Frontal cortex (tissue), 4 donors: ENCODE data around the gene BANF2. TPM values are rescaled to one million over a fixed set of nuclear protein-coding genes. Genes with fewer than 3 reads are reported as not detected.
"Not testable (repeated sequence)": the region's sequence is repeated elsewhere in the genome, so short reads cannot be mapped to it uniquely, and the experiment has no call there.

ENCODE experiments used
- DNase-seq, 2 donors: peaks; one replicate each; pipeline ENCODE4 v3.0.0; 2012; ENCODE audit warnings: low spot score in 2 of 2
- FAIRE-seq: peaks from 2 replicates; lab custom pipeline; 2012; peaks lifted over from hg19 to GRCh38; lab: Jason Lieb, UNC
- total RNA-seq: library from RNA; depleted of rRNA; stranded (reverse); fragments of >200 nt; gene quantifications from one replicate; pipeline ENCODE4 v1.2.3, GENCODE V29; 2014
- donor health status: control.
- donor health status: control.
- donor health status: control.

The BANF2 gene
- total RNA-seq, 1 donor from 2014 or later = not detected

GRCh38 chr20:17753516-17753915, 53.8 kb downstream of the BANF2 start:
- FAIRE-seq (no peak), DNase-seq (no peak)

GRCh38 chr20:17756529-17756928, 56.8 kb downstream of the BANF2 start:
- no peak for DNase-seq
- FAIRE-seq = no peak

GRCh38 chr20:17757496-17757895, 57.7 kb downstream of the BANF2 start:
- no peak for FAIRE-seq
- no peak for DNase-seq

- no peak for DNase-seq
- FAIRE-seq = no peak
These were observed 58.2 kb downstream of the BANF2 start for GRCh38 chr20:17758010-17758409.

DNA sequence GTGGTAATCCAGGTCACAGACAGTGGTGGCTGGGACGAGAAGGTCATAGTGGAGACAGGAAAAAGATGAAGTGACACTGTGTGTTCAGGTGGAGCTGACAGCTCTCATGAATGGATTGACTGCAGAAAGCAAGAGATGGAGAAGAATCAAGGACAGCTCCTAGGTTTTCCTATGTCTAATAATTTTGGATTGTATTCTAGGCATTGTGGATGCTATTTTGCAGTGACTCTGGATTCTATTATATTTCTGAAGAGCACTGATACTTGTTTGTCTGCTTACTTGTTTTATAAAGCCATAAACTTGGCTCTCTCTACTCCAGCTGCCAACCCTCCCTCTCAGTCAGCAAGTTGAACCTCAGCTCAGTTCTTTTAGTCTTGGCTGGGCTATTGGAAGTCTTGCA, 58.7 kb downstream of the BANF2 start:
- FAIRE-seq (no peak), DNase-seq (no peak)

DNA sequence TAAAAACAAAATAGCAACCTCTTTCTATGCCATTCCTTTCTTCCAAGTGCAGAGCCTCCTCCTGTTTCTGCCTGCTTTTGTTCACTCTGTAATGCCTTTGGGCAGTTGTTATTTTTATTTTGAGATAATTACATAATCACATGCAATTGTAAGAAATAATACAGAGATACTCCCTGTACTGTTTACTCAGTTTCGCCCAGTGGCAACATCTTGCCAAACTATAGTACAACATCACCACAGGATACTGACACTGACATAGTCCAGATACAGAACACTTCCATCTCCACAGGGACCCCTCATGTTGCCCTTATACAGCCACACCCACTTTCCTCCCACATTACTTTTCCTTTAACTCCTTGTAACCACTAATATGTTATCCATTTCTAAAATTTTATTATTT, 59.7 kb downstream of the BANF2 start:
- FAIRE-seq (no peak), DNase-seq (no peak)

- no peak for FAIRE-seq
- DNase-seq = no peak
These were observed 61.8 kb downstream of the BANF2 start for GRCh38 chr20:17761604-17762003.

DNA sequence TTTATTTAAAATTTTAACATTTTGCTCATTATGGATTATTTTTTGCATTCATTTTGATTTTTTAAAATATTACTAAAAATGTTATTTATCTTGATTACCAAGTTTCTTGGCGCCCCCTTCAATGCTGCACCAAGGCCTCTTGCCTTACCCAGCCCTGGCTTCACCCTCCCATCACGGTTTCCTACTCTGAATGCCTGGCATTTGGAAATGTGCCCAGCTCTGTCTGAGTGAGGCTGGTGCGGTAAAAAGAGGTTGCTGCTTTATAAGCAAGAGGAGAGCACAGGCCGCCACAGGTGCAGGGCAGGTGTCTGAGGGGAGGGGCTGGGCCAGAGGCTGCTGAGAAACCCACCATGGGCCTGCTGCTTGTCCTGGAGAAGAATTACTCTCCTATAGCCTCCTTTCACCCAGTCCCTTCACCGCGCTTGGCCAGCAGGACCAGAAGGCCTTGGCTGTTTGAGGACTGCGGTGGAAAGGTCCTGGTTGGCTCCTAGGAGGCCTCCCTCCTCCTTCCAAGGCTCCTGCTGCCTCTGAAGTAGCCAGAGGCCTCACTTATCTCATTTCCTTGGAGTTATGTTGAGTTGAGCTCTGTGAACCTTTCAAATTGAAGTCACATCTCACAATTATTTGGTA, 62.6 kb downstream of the BANF2 start:
- no peak for DNase-seq
- FAIRE-seq = no peak

DNA sequence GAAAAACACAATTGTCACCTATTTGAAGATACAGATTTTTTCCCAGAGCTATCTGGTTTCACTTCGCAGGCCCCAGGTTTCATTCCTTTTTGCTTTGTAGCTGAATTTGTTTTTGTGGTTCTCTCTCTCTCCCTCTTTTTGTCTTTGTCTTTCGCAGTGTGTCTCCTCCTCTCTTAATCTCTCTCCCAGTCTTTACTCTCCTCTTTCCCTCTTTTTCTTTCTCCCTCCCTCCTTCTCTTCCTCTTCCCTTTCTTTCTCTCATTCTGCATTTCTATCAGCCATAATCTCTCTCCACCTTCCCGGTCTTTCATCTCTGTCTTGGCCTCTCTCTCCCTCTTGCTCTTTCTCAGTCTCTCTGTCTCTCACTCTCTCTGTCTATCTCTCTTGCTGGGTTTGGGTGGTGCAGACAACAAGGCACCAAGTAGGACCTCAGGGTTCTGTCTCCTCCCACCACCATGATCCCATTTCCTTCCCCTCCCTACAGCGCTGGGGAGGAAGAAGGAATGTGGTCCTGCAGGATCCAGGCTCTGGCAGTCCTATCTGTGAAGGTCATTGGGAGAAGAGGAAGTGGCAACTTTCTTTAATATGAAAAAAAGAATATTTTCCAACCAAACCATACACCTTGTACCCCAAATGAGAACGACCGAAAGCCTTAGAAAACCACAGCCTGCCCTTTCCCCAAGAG, 63.2 kb downstream of the BANF2 start:
- no peak for DNase-seq
- no peak for FAIRE-seq

DNA sequence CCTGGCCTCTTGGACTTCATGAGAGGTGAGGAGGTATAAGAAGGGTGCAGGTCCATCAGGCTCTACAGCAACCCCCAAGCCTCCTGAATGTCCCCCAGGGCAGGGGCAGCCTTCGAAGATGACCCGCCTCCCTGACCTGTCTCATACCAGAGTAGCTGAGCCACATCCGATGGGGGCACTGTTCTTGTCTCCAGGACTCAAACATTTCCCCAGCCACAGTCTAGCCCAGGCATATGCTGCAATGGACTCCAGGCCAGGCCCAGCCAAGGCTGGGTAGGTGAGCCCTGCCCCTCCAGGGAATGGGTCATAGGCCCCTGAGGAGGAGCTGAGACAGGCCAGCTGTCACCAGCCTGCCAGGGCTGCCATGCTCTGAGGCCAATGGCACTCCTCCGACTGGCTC, 65.3 kb downstream of the BANF2 start:
- no peak for FAIRE-seq

GRCh38 chr20:17765584-17765983, 65.8 kb downstream of the BANF2 start:
- FAIRE-seq = no peak
- no peak for DNase-seq

More for the DNA sequence above, 65.3 kb downstream of the BANF2 start:
- no peak for DNase-seq

- no peak for FAIRE-seq
These were observed 66.5 kb downstream of the BANF2 start for GRCh38 chr20:17766226-17766625.

DNA sequence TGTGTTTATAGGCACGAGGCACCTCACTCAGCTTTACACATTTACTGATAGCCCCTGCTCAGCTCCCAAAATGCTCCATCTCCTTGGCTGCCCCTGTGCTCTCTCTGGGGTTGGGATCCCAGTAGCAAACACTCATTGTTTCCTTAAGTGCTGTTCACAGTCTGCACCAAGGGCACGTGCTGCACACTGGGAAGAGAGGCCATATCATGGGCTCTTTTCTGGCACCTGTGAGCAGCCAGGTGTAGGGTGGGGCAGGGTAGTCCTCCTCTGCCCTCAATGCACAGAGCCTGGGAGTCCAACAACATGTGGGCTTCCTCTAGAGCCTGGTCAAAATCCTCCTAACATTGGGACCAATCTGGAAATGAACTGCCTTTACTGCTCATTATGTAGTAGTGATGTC, 67.9 kb downstream of the BANF2 start:
- DNase-seq (no peak), FAIRE-seq (no peak)

More at GRCh38 chr20:17766226-17766625, 66.5 kb downstream of the BANF2 start:
- no peak for DNase-seq

GRCh38 chr20:17768271-17768670, 68.5 kb downstream of the BANF2 start:
- FAIRE-seq (no peak), DNase-seq (no peak)

- not testable (repeated sequence) for FAIRE-seq, DNase-seq
These were observed 70.0 kb downstream of the BANF2 start for GRCh38 chr20:17769716-17770115.

DNA sequence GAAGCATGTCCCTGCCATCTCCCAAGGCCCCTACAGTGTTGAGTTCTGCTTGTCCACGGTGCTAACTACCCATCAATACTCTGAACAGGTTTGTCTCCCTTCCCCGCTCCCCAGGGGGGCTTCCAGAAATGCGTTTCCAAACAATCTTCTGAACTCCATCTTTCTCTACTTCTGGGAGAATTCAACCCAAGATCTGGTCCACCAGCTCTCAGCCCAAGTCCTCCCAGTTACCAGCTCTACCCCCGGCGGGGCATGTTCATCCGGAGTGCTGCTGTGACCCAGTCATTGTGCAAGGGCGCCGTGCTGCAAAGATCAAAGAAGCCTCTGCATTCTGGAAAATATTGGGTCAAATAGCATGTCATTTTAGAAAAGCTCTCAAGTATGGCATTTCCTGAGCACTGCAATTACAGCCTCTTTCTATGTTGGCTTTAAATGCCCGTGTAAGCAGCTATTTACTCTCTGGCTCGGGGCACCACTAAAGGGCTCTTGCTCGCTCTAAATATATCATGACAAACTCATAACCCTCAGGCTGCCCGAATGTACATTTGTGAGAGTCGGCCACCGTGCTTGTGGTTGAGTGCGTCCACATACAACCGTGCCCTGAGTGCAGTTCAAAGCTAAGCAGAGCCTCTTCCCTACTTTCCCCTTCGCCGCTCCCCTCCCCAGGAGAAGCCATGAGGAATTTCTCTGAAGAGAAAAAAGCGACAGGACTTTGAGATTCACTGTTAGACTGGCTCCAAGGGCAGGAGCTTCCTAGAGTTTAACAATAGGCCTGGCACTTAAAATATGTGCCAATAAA, 71.6 kb downstream of the BANF2 start:
- no peak for FAIRE-seq

GRCh38 chr20:17772005-17772343, 72.2 kb downstream of the BANF2 start:
- FAIRE-seq (no peak), DNase-seq (no peak)

More for the DNA sequence above, 71.6 kb downstream of the BANF2 start:
- DNase-seq = no peak

- DNase-seq = no peak
- FAIRE-seq = no peak
These were observed 73.9 kb downstream of the BANF2 start for GRCh38 chr20:17773619-17774018.

DNA sequence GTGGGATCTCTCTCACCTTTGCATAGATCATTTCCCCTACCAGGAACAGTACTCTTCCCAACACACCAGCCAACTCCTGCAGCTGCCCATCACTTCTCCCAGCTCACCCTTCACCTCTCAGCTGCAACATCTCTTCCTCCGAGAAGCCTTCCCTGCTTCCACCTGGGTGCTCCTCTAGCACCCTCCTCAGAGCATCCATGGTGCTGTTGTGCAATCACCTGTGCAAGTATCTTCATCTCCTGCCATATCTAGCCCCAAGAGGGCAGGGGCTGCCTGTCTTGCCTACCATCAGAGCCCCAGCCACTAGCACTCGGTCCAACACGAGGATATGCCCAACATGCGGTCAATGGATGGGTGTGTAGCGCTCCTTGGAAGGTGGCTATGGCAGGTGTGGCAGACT, 75.8 kb downstream of the BANF2 start:
- FAIRE-seq (no peak), DNase-seq (no peak)

DNA sequence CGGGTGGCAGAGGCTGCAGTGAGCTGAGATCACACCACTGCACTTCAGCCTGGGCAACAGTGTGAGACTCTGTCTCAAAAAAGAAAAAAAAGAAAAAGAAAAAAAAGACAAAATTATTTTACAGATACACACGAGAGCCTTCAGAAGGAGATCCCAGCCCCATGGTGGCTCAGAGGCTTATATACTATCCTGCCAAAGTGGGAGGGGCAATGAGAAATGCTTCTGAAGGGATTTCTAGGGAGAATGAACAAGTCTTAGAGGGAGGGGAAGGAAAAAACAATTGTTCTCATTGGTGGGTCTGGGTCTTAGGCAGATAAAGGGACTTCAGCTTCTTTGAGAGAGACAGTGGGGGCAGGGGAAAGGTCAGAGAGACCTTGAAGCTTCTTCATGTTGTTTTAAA, 76.8 kb downstream of the BANF2 start:
- DNase-seq = no peak
- no peak for FAIRE-seq

GRCh38 chr20:17779011-17779410, 79.2 kb downstream of the BANF2 start:
- not testable (repeated sequence) for FAIRE-seq, DNase-seq
